Measurements from ENCODE around the gene EVC. TPM values are rescaled to one million over a fixed set of nuclear protein-coding genes. Genes with fewer than 3 reads are reported as not detected.

The EVC gene
- total RNA-seq, 1 donor from 2014 or later: 1.5 TPM

- no peak for DNase-seq (ENCODE audit: low spot score)
- Mint-ChIP-seq H3K27ac (no peak overlapping the region), H3K36me3 (ENCODE audit: low read depth) (no peaks in the 10 kb centered on the region), H3K9me3 (no peaks in the 10 kb centered on the region), H3K27me3 (ENCODE audit: insufficient read depth) (no peaks in the 10 kb centered on the region), H3K4me3 (no peak overlapping the region), H3K4me1 (ENCODE audit: low read depth) (peaks cover 10% of the 10 kb centered on the region)
- intact Hi-C loops (cut with micrococcal nuclease): loop anchor here (5.0 kb wide), 1 partner anchor 106 kb away; no protein-coding TSS in a partner anchor
Observed at GRCh38 chr4:5756271-5756670, 45.3 kb downstream of the EVC start.

- no peak for DNase-seq (ENCODE audit: low spot score)
- no peaks in the 10 kb centered on the region for H3K27me3 Mint-ChIP-seq (ENCODE audit: insufficient read depth)
- no peaks in the 10 kb centered on the region for H3K36me3 Mint-ChIP-seq (ENCODE audit: low read depth)
- intact Hi-C loops (cut with micrococcal nuclease): loop anchor here (5.0 kb wide), 1 partner anchor 105 kb away; no protein-coding TSS in a partner anchor
- H3K4me3 Mint-ChIP-seq: no peak overlapping the region
- H3K9me3 Mint-ChIP-seq: no peaks in the 10 kb centered on the region
- H3K4me1 Mint-ChIP-seq (ENCODE audit: low read depth): peaks cover 10% of the 10 kb centered on the region
- no peak overlapping the region for H3K27ac Mint-ChIP-seq
Observed at GRCh38 chr4:5757091-5757490, 46.1 kb downstream of the EVC start.

GRCh38 chr4:5757536-5757935, 46.5 kb downstream of the EVC start:
- Mint-ChIP-seq H3K36me3 (ENCODE audit: low read depth) (no peaks in the 10 kb centered on the region), H3K9me3 (no peaks in the 10 kb centered on the region), H3K27ac (no peak overlapping the region), H3K4me3 (no peak overlapping the region), H3K27me3 (ENCODE audit: insufficient read depth) (no peaks in the 10 kb centered on the region), H3K4me1 (ENCODE audit: low read depth) (peaks cover 10% of the 10 kb centered on the region)
- intact Hi-C loops (cut with micrococcal nuclease): loop anchor here (5.0 kb wide), 1 partner anchor 105 kb away; no protein-coding TSS in a partner anchor
- DNase-seq (ENCODE audit: low spot score): no peak

- Mint-ChIP-seq H3K4me1 (ENCODE audit: low read depth) (peaks cover 10% of the 10 kb centered on the region), H3K27ac (no peak overlapping the region), H3K36me3 (ENCODE audit: low read depth) (no peaks in the 10 kb centered on the region), H3K9me3 (no peaks in the 10 kb centered on the region), H3K27me3 (ENCODE audit: insufficient read depth) (no peaks in the 10 kb centered on the region), H3K4me3 (no peak overlapping the region)
- DNase-seq (ENCODE audit: low spot score): no peak
- intact Hi-C loops (cut with micrococcal nuclease): loop anchor here (2.0 to 5.0 kb wide), 2 partner anchors 45 to 104 kb away; no protein-coding TSS in a partner anchor
Observed at GRCh38 chr4:5757954-5758353, 47.0 kb downstream of the EVC start.

- H3K36me3 Mint-ChIP-seq (ENCODE audit: low read depth): no peaks in the 10 kb centered on the region
- H3K4me1 Mint-ChIP-seq (ENCODE audit: low read depth): peaks cover 10% of the 10 kb centered on the region
- no peak overlapping the region for H3K4me3 Mint-ChIP-seq
- H3K27me3 Mint-ChIP-seq (ENCODE audit: insufficient read depth): no peaks in the 10 kb centered on the region
- intact Hi-C loops (cut with micrococcal nuclease): loop anchor here (2.0 to 5.0 kb wide), 2 partner anchors 46 to 104 kb away; no protein-coding TSS in a partner anchor
- H3K9me3 Mint-ChIP-seq: no peaks in the 10 kb centered on the region
- DNase-seq (ENCODE audit: low spot score): peak; percentile 17
- H3K27ac Mint-ChIP-seq: peak overlapping the region; percentile 58
Observed at GRCh38 chr4:5758741-5759140, 47.7 kb downstream of the EVC start.

GRCh38 chr4:5759236-5760075, 48.5 kb downstream of the EVC start:
- Mint-ChIP-seq H3K36me3 (ENCODE audit: low read depth) (no peaks in the 10 kb centered on the region), H3K27me3 (ENCODE audit: insufficient read depth) (no peaks in the 10 kb centered on the region), H3K9me3 (no peaks in the 10 kb centered on the region), H3K27ac (no peak overlapping the region), H3K4me3 (no peak overlapping the region), H3K4me1 (ENCODE audit: low read depth) (peaks cover 10% of the 10 kb centered on the region)
- intact Hi-C loops (cut with micrococcal nuclease): loop anchor here (2.0 to 5.0 kb wide), 2 partner anchors 47 to 103 kb away; no protein-coding TSS in a partner anchor
- DNase-seq (ENCODE audit: low spot score): no peak

GRCh38 chr4:5760246-5760645, 49.2 kb downstream of the EVC start:
- Mint-ChIP-seq H3K36me3 (ENCODE audit: low read depth) (no peaks in the 10 kb centered on the region), H3K27ac (no peak overlapping the region), H3K9me3 (no peaks in the 10 kb centered on the region), H3K4me1 (ENCODE audit: low read depth) (peaks cover 10% of the 10 kb centered on the region), H3K27me3 (ENCODE audit: insufficient read depth) (no peaks in the 10 kb centered on the region), H3K4me3 (no peak overlapping the region)
- DNase-seq (ENCODE audit: low spot score): no peak
- intact Hi-C loops (cut with micrococcal nuclease): no loop called here

- DNase-seq (ENCODE audit: low spot score): no peak
- H3K4me1 Mint-ChIP-seq (ENCODE audit: low read depth): peaks cover 10% of the 10 kb centered on the region
- no peak overlapping the region for H3K27ac Mint-ChIP-seq
- intact Hi-C loops (cut with micrococcal nuclease): no loop called here
- no peaks in the 10 kb centered on the region for H3K9me3 Mint-ChIP-seq
- peaks cover 1% of the 10 kb centered on the region for H3K27me3 Mint-ChIP-seq (ENCODE audit: insufficient read depth)
- H3K4me3 Mint-ChIP-seq: no peak overlapping the region
- no peaks in the 10 kb centered on the region for H3K36me3 Mint-ChIP-seq (ENCODE audit: low read depth)
Observed at GRCh38 chr4:5760936-5761480, 50.0 kb downstream of the EVC start.

- intact Hi-C loops (cut with micrococcal nuclease): no loop called here
- Mint-ChIP-seq H3K4me1 (ENCODE audit: low read depth) (no peaks in the 10 kb centered on the region), H3K27ac (no peak overlapping the region), H3K4me3 (no peak overlapping the region), H3K36me3 (ENCODE audit: low read depth) (peaks cover 2% of the 10 kb centered on the region), H3K9me3 (peaks cover 8% of the 10 kb centered on the region), H3K27me3 (ENCODE audit: insufficient read depth) (peaks cover 1% of the 10 kb centered on the region)
- no peak for DNase-seq (ENCODE audit: low spot score)
Observed at GRCh38 chr4:5770051-5770450, 59.0 kb downstream of the EVC start.

- Mint-ChIP-seq H3K36me3 (ENCODE audit: low read depth) (peaks cover 2% of the 10 kb centered on the region), H3K9me3 (peaks cover 17% of the 10 kb centered on the region), H3K27ac (no peak overlapping the region), H3K4me1 (ENCODE audit: low read depth) (no peaks in the 10 kb centered on the region), H3K27me3 (ENCODE audit: insufficient read depth) (peaks cover 3% of the 10 kb centered on the region), H3K4me3 (no peak overlapping the region)
- no peak for DNase-seq (ENCODE audit: low spot score)
- intact Hi-C loops (cut with micrococcal nuclease): no loop called here
Observed at GRCh38 chr4:5772528-5773270, 61.7 kb downstream of the EVC start.

GRCh38 chr4:5773271-5773555, 62.2 kb downstream of the EVC start:
- Mint-ChIP-seq H3K36me3 (ENCODE audit: low read depth) (peaks cover 2% of the 10 kb centered on the region), H3K27me3 (ENCODE audit: insufficient read depth) (peaks cover 3% of the 10 kb centered on the region), H3K4me3 (no peak overlapping the region), H3K27ac (no peak overlapping the region), H3K9me3 (peaks cover 17% of the 10 kb centered on the region), H3K4me1 (ENCODE audit: low read depth) (no peaks in the 10 kb centered on the region)
- no peak for DNase-seq (ENCODE audit: low spot score)
- intact Hi-C loops (cut with micrococcal nuclease): no loop called here

GRCh38 chr4:5774416-5775036, 63.5 kb downstream of the EVC start:
- Mint-ChIP-seq H3K27ac (no peak overlapping the region), H3K27me3 (ENCODE audit: insufficient read depth) (peaks cover 3% of the 10 kb centered on the region), H3K4me3 (no peak overlapping the region), H3K4me1 (ENCODE audit: low read depth) (no peaks in the 10 kb centered on the region), H3K36me3 (ENCODE audit: low read depth) (peaks cover 2% of the 10 kb centered on the region), H3K9me3 (peaks cover 13% of the 10 kb centered on the region)
- DNase-seq (ENCODE audit: low spot score): no peak
- intact Hi-C loops (cut with micrococcal nuclease): no loop called here

All from activated T-helper 1 cell treated with anti-CD3 and anti-CD28 coated beads, Interleukin-12 subunit alpha, Interleukin-12 subunit beta, Interleukin-2, Interleukin-4 antibody, amounts not matched to agents 30 ng/mL and 10 ng/mL and 1 ng/mL, durations not matched to agents 14 hours and 24 hours and 36 hours (primary cell).